Stomach smooth muscle (tissue), 2 donors: ENCODE data around the gene RNF115.

Experiments used
- H3K27ac ChIP-seq: one replicate; pipeline ENCODE4 v1.7.0; 2013; ENCODE audit warnings: mild to moderate bottlenecking, low read length, inconsistent platforms
- H3K27me3 ChIP-seq, 2 donors: one replicate each; pipeline ENCODE4 v1.7.0; 2013; ENCODE audit warnings: low read length in 2 of 2; ENCODE audit not compliant: insufficient read depth in 2 of 2, control insufficient read depth in 1 of 2
- H3K36me3 ChIP-seq, 2 donors: one replicate each; pipeline ENCODE4 v1.7.0; 2013; ENCODE audit warnings: low read length in 2 of 2; ENCODE audit not compliant: control insufficient read depth in 2 of 2, insufficient read depth in 2 of 2
- H3K4me1 ChIP-seq: one replicate; pipeline ENCODE4 v1.7.0; 2013; ENCODE audit warnings: low read length; ENCODE audit not compliant: control insufficient read depth, insufficient read depth
- H3K4me3 ChIP-seq, 2 donors: one replicate each; pipeline ENCODE4 v1.7.0; 2013; ENCODE audit warnings: low read length in 2 of 2
- H3K9ac ChIP-seq, 2 donors: one replicate each; pipeline ENCODE4 v1.7.0; 2013; ENCODE audit warnings: low read length in 2 of 2, mild to moderate bottlenecking in 1 of 2
- H3K9me3 ChIP-seq, 2 donors: one replicate each; pipeline ENCODE4 v1.7.0; 2013; ENCODE audit warnings: low read length in 2 of 2; ENCODE audit not compliant: control insufficient read depth in 2 of 2
- donor health status: healthy.
- donor health status: Pancreatic carcinoma.

The RNF115 gene

GRCh38 chr1:145695821-145696629, 127.9 kb downstream of the RNF115 start:
- Histone ChIP-seq H3K36me3 (no peaks in the 10 kb centered on the region), H3K4me1 (no peaks in the 10 kb centered on the region), H3K4me3 (no peak overlapping the region), H3K27ac (no peak overlapping the region), H3K9ac (no peak overlapping the region), H3K27me3 (no peaks in the 10 kb centered on the region), H3K9me3 (no peaks in the 10 kb centered on the region)

- Histone ChIP-seq H3K4me3 (no peak overlapping the region), H3K9me3 (no peaks in the 10 kb centered on the region), H3K27ac (no peak overlapping the region), H3K27me3 (no peaks in the 10 kb centered on the region), H3K9ac (no peak overlapping the region), H3K4me1 (no peaks in the 10 kb centered on the region), H3K36me3 (no peaks in the 10 kb centered on the region)
Measured at GRCh38 chr1:145692785-145693443, 131.0 kb downstream of the RNF115 start.

- no peaks in the 10 kb centered on the region for H3K27me3 ChIP-seq
- no peaks in the 10 kb centered on the region for H3K4me1 ChIP-seq
- no peaks in the 10 kb centered on the region for H3K36me3 ChIP-seq
- H3K9me3 ChIP-seq: no peaks in the 10 kb centered on the region
- H3K27ac ChIP-seq: no peak overlapping the region
- no peak overlapping the region for H3K9ac ChIP-seq
- no peak overlapping the region for H3K4me3 ChIP-seq
Measured at GRCh38 chr1:145690587-145691558, 133.0 kb downstream of the RNF115 start.

GRCh38 chr1:145689922-145690321, 134.0 kb downstream of the RNF115 start:
- H3K27me3 ChIP-seq: no peaks in the 10 kb centered on the region
- H3K4me1 ChIP-seq: no peaks in the 10 kb centered on the region
- no peak overlapping the region for H3K27ac ChIP-seq
- H3K4me3 ChIP-seq: no peak overlapping the region
- H3K36me3 ChIP-seq: no peaks in the 10 kb centered on the region
- H3K9me3 ChIP-seq: no peaks in the 10 kb centered on the region
- no peak overlapping the region for H3K9ac ChIP-seq

GRCh38 chr1:145688924-145689323, 135.0 kb downstream of the RNF115 start:
- no peaks in the 10 kb centered on the region for H3K4me1 ChIP-seq
- H3K36me3 ChIP-seq: no peaks in the 10 kb centered on the region
- no peaks in the 10 kb centered on the region for H3K27me3 ChIP-seq
- H3K4me3 ChIP-seq: no peak overlapping the region
- H3K9ac ChIP-seq: no peak overlapping the region
- no peaks in the 10 kb centered on the region for H3K9me3 ChIP-seq
- H3K27ac ChIP-seq: no peak overlapping the region
